Osteocyte (in vitro differentiated cells): Measurements from ENCODE around the gene ABCD2. TPM values are rescaled to one million over a fixed set of nuclear protein-coding genes. Genes with fewer than 3 reads are reported as not detected.

Experiments used
- DNase-seq: peaks from one replicate; pipeline ENCODE4 v3.0.0; 2021; ENCODE audit warnings: mixed read lengths; ENCODE audit not compliant: unreplicated experiment; ENCODE audit errors: extremely low spot score
- H3K27ac Mint-ChIP-seq: one replicate; pipeline ENCODE4 v1.8.0; 2021; ENCODE audit warnings: mild to moderate bottlenecking, mixed read lengths; ENCODE audit not compliant: unreplicated experiment
- H3K27me3 Mint-ChIP-seq: one replicate; pipeline ENCODE4 v1.8.0; 2021; ENCODE audit warnings: mixed read lengths; ENCODE audit not compliant: unreplicated experiment
- H3K36me3 Mint-ChIP-seq: one replicate; pipeline ENCODE4 v1.8.0; 2021; ENCODE audit warnings: mixed read lengths; ENCODE audit not compliant: unreplicated experiment
- H3K4me1 Mint-ChIP-seq: one replicate; pipeline ENCODE4 v1.8.0; 2021; ENCODE audit warnings: mixed read lengths; ENCODE audit not compliant: unreplicated experiment
- H3K4me3 Mint-ChIP-seq: one replicate; pipeline ENCODE4 v1.8.0; 2021; ENCODE audit warnings: mild to moderate bottlenecking, moderate library complexity, mixed read lengths; ENCODE audit not compliant: unreplicated experiment
- H3K9me3 Mint-ChIP-seq: one replicate; pipeline ENCODE4 v1.8.0; 2021; ENCODE audit warnings: mixed read lengths; ENCODE audit not compliant: unreplicated experiment
- total RNA-seq: library from RNA; stranded (reverse); gene quantifications from 2 replicates; pipeline ENCODE4 v1.2.1, GENCODE V29; 2021
- TF ChIP-seq, protein P1 (sequence below): fragments of 200-600 bp; sonication (generic); IDR thresholded peaks from 2 replicates; pipeline ENCODE4 v1.5.0; 2021; ENCODE audit warnings: antibody characterized with exemption, mild to moderate bottlenecking, moderate library complexity

ABCD2 gene
- total RNA-seq, 1 donor from 2014 or later = not detected

DNA sequence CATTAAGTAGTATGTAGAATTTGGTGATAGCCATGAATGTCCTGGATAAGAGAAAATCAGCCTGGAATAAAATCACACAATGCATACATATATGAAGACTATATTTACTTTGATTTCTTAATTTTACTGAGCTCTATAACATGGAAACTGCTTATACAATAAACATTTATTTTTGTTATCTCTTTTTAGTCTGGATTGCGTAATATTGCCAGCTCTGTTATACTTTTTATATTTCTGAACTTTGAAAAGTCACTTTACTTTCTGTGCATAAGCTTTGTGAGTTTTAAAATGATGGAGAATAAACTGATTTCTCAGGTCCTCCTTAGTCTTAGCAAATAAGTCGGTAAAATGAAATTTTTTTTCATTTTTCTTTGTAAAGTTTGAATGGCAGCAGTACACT lies 19.2 kb upstream of the ABCD2 start:
- TF ChIP-seq, protein P1, sequence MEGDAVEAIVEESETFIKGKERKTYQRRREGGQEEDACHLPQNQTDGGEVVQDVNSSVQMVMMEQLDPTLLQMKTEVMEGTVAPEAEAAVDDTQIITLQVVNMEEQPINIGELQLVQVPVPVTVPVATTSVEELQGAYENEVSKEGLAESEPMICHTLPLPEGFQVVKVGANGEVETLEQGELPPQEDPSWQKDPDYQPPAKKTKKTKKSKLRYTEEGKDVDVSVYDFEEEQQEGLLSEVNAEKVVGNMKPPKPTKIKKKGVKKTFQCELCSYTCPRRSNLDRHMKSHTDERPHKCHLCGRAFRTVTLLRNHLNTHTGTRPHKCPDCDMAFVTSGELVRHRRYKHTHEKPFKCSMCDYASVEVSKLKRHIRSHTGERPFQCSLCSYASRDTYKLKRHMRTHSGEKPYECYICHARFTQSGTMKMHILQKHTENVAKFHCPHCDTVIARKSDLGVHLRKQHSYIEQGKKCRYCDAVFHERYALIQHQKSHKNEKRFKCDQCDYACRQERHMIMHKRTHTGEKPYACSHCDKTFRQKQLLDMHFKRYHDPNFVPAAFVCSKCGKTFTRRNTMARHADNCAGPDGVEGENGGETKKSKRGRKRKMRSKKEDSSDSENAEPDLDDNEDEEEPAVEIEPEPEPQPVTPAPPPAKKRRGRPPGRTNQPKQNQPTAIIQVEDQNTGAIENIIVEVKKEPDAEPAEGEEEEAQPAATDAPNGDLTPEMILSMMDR = no peak
- H3K9me3 Mint-ChIP-seq = no peaks in the 10 kb centered on the region
- H3K27me3 Mint-ChIP-seq = peaks cover 21% of the 10 kb centered on the region
- no peaks in the 10 kb centered on the region for H3K4me1 Mint-ChIP-seq
- no peak for DNase-seq
- no peak overlapping the region for H3K4me3 Mint-ChIP-seq
- H3K36me3 Mint-ChIP-seq = no peaks in the 10 kb centered on the region
- H3K27ac Mint-ChIP-seq = no peak overlapping the region

DNA sequence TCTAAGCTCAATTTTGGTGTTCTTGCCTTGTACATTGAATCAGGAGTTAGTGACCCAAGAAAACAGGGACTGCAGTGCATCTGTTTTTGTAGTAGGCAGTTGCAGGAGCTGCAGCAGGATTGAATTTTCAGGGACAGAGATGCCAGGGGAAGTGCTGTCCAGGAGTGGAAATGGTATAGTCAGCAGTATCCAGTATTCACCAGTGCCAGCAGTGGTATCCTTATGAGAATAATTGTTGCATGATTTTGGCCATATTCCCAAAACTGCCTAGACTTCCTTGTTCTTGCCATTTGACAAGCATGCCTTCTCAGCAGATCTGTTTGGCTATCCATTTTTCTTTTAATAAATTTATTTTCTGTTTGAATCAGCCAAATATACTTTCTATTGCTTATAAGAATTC lies 18.6 kb upstream of the ABCD2 start:
- no peaks in the 10 kb centered on the region for H3K4me1 Mint-ChIP-seq
- DNase-seq = no peak
- no peaks in the 10 kb centered on the region for H3K9me3 Mint-ChIP-seq
- no peak overlapping the region for H3K4me3 Mint-ChIP-seq
- H3K36me3 Mint-ChIP-seq = no peaks in the 10 kb centered on the region
- H3K27ac Mint-ChIP-seq = no peak overlapping the region
- H3K27me3 Mint-ChIP-seq = peaks cover 21% of the 10 kb centered on the region
- TF ChIP-seq, protein P1 = no peak

DNA sequence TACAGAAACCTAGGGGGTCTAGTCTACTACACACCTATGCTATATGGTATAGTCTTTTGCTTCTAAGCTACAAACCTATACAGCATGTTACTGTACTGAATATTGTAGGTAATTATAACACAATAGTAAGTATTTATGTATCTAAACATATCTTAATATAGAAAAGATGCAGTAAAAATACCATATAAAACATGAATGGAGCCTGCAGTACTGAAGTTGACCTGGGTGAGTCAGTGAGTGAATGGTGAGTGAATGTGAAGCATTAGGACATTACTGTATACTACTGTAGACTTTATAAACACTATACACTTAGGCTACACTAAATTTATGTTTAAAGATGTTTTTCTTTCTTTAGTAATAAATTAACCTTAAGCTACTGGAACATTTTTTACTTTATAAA lies 13.1 kb upstream of the ABCD2 start:
- Mint-ChIP-seq H3K4me3 (no peak overlapping the region), H3K27me3 (peaks cover 3% of the 10 kb centered on the region), H3K9me3 (no peaks in the 10 kb centered on the region), H3K36me3 (no peaks in the 10 kb centered on the region), H3K27ac (no peak overlapping the region), H3K4me1 (no peaks in the 10 kb centered on the region)
- TF ChIP-seq, protein P1 = no peak
- no peak for DNase-seq

DNA sequence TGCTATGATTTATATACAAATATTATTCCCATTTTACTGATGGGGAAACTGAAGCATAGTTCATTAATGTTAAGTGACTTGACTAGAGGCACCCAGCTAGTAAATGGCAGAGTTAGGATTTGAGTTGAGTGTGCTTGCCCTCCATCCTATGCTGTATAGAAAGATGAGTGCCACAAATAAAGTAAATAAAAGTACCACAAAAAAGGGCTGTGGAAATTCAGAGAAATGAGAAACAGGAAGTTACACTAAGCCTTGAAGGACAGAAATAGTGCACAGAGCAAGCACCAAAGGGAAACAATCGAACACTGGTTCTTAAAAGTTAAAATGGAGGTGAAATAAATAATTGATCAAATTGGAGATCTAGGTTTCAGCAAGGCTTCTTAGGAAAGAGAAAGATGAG lies 9.2 kb upstream of the ABCD2 start:
- H3K4me3 Mint-ChIP-seq = no peak overlapping the region
- H3K36me3 Mint-ChIP-seq = no peaks in the 10 kb centered on the region
- no peak overlapping the region for H3K27ac Mint-ChIP-seq
- TF ChIP-seq, protein P1 = no peak
- H3K4me1 Mint-ChIP-seq = no peaks in the 10 kb centered on the region
- no peaks in the 10 kb centered on the region for H3K9me3 Mint-ChIP-seq
- peaks cover 2% of the 10 kb centered on the region for H3K27me3 Mint-ChIP-seq
- no peak for DNase-seq

DNA sequence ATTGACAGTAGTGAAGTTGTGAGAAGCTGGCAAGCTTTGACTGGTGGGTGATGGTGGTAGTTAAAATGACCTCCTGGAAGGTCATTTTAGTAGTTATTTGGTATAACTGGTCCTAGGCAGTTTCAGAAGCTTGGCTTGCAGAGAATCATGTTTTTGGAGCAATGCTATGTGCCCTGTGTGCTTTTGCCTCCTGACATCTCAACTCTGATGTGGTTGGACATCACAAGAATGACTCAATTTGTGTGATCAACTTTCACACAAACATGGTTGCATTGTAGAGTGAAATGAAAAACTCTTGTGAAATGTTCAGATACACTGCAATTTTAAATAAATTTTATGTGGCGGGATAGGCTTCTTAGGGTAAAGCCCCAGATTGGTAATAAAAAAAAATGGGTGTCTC lies 8.3 kb upstream of the ABCD2 start:
- no peak overlapping the region for H3K4me3 Mint-ChIP-seq
- no peaks in the 10 kb centered on the region for H3K4me1 Mint-ChIP-seq
- no peak overlapping the region for H3K27ac Mint-ChIP-seq
- no peaks in the 10 kb centered on the region for H3K36me3 Mint-ChIP-seq
- H3K9me3 Mint-ChIP-seq = no peaks in the 10 kb centered on the region
- TF ChIP-seq, protein P1 = no peak
- no peak for DNase-seq
- H3K27me3 Mint-ChIP-seq = peaks cover 2% of the 10 kb centered on the region
